HG03064 (cell line): ENCODE data around the gene USP17L27.
"Not testable (repeated sequence)": the region's sequence is repeated elsewhere in the genome, so short reads cannot be mapped to it uniquely, and the experiment has no call there.

ENCODE experiments used
- ATAC-seq: cut with Tn5 transposase; IDR thresholded peaks from one replicate; pipeline ENCODE4 v1.9.1; 2021; ENCODE audit warnings: low read depth; ENCODE audit not compliant: unreplicated experiment

The USP17L27 gene, protein sequence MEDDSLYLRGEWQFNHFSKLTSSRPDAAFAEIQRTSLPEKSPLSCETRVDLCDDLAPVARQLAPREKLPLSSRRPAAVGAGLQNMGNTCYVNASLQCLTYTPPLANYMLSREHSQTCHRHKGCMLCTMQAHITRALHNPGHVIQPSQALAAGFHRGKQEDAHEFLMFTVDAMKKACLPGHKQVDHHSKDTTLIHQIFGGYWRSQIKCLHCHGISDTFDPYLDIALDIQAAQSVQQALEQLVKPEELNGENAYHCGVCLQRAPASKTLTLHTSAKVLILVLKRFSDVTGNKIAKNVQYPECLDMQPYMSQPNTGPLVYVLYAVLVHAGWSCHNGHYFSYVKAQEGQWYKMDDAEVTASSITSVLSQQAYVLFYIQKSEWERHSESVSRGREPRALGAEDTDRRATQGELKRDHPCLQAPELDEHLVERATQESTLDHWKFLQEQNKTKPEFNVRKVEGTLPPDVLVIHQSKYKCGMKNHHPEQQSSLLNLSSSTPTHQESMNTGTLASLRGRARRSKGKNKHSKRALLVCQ

DNA sequence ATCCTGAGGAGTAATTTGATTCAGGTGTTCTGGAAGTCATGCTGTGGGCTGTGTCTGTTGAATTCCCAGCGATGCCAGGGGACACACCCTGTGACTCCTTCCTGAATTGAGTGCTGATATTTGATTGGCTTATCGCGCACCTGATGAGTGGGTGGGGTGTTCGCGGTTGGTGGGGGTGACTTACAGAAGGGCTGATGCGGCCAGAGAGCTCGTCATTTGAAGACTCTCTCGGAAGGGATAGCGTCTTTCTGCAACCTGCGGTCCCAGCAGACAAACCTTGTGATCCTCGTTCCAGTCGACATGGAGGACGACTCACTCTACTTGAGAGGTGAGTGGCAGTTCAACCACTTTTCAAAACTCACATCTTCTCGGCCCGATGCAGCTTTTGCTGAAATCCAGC lies at the start of gene USP17L27:
USP17L27 (plus strand) TSS at position 301 of the 400 bp plus-strand sequence; CDS start at position 301, 0 bp downstream.
- not testable (repeated sequence) for ATAC-seq

DNA sequence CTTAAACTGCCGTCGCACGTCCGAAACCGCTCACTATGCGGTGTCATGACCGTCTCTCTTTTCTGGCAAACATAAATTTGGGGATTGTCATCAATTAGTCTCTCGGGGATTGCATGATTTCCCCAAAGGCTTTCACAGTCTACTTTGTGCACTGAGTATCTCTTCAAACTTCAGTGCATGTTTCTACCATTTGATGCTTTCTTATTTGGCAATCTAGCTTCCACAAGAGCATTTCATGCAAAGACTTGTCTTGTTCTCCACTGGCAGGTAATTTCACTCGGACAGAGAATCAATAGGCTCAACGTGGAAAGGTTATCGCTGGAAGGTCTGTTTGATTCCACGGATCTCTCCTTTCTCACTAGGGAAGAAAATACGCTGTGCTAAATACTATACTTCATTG lies 19.8 kb upstream of the USP17L27 start:
- ATAC-seq, result not testable (repeated sequence)

DNA sequence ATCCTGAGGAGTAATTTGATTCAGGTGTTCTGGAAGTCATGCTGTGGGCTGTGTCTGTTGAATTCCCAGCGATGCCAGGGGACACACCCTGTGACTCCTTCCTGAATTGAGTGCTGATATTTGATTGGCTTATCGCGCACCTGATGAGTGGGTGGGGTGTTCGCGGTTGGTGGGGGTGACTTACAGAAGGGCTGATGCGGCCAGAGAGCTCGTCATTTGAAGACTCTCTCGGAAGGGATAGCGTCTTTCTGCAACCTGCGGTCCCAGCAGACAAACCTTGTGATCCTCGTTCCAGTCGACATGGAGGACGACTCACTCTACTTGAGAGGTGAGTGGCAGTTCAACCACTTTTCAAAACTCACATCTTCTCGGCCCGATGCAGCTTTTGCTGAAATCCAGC lies 19.1 kb upstream of the USP17L27 start, which contains the start of gene USP17L24:
USP17L24 (plus strand) TSS at position 301 of the 400 bp plus-strand sequence; CDS start at position 301, 0 bp downstream.
- ATAC-seq, result not testable (repeated sequence)

DNA sequence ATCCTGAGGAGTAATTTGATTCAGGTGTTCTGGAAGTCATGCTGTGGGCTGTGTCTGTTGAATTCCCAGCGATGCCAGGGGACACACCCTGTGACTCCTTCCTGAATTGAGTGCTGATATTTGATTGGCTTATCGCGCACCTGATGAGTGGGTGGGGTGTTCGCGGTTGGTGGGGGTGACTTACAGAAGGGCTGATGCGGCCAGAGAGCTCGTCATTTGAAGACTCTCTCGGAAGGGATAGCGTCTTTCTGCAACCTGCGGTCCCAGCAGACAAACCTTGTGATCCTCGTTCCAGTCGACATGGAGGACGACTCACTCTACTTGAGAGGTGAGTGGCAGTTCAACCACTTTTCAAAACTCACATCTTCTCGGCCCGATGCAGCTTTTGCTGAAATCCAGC lies 14.3 kb upstream of the USP17L27 start, which contains the start of gene USP17L25:
USP17L25 (plus strand) TSS at position 301 of the 400 bp plus-strand sequence; CDS start at position 301, 0 bp downstream.
- not testable (repeated sequence) for ATAC-seq

DNA sequence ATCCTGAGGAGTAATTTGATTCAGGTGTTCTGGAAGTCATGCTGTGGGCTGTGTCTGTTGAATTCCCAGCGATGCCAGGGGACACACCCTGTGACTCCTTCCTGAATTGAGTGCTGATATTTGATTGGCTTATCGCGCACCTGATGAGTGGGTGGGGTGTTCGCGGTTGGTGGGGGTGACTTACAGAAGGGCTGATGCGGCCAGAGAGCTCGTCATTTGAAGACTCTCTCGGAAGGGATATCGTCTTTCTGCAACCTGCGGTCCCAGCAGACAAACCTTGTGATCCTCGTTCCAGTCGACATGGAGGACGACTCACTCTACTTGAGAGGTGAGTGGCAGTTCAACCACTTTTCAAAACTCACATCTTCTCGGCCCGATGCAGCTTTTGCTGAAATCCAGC lies 9.6 kb upstream of the USP17L27 start, which contains the start of gene USP17L26:
USP17L26 (plus strand) TSS at position 301 of the 400 bp plus-strand sequence; CDS start at position 301, 0 bp downstream.
- ATAC-seq, result not testable (repeated sequence)

DNA sequence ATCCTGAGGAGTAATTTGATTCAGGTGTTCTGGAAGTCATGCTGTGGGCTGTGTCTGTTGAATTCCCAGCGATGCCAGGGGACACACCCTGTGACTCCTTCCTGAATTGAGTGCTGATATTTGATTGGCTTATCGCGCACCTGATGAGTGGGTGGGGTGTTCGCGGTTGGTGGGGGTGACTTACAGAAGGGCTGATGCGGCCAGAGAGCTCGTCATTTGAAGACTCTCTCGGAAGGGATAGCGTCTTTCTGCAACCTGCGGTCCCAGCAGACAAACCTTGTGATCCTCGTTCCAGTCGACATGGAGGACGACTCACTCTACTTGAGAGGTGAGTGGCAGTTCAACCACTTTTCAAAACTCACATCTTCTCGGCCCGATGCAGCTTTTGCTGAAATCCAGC lies 4.8 kb upstream of the USP17L27 start, which contains the start of gene USP17L5:
USP17L5 (plus strand) TSS at position 301 of the 400 bp plus-strand sequence; CDS start at position 301, 0 bp downstream.
- ATAC-seq, result not testable (repeated sequence)

DNA sequence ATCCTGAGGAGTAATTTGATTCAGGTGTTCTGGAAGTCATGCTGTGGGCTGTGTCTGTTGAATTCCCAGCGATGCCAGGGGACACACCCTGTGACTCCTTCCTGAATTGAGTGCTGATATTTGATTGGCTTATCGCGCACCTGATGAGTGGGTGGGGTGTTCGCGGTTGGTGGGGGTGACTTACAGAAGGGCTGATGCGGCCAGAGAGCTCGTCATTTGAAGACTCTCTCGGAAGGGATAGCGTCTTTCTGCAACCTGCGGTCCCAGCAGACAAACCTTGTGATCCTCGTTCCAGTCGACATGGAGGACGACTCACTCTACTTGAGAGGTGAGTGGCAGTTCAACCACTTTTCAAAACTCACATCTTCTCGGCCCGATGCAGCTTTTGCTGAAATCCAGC lies 4.6 kb downstream of the USP17L27 start, which contains the start of gene USP17L28:
USP17L28 (plus strand) TSS at position 301 of the 400 bp plus-strand sequence; CDS start at position 301, 0 bp downstream.
- not testable (repeated sequence) for ATAC-seq

DNA sequence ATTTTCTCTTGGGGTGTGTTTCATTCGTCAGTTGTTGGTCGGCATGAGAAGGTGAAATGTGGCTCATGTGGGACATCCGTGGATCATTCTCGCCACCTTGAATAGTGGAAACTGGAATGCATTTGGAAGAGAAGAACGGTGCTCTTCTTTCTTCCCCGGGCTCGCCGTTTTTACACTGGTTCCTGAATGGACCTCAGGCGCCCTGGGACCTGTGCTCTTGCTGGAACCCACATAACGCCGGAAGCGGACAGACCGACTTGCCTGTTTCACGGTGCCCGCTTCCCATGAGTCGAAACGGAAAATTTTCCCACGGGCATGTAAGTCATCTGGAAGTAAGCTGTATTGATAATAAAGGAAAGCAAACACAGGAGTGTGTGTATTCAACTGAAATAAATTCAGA lies 6.9 kb downstream of the USP17L27 start:
- not testable (repeated sequence) for ATAC-seq

DNA sequence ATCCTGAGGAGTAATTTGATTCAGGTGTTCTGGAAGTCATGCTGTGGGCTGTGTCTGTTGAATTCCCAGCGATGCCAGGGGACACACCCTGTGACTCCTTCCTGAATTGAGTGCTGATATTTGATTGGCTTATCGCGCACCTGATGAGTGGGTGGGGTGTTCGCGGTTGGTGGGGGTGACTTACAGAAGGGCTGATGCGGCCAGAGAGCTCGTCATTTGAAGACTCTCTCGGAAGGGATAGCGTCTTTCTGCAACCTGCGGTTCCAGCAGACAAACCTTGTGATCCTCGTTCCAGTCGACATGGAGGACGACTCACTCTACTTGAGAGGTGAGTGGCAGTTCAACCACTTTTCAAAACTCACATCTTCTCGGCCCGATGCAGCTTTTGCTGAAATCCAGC lies 9.4 kb downstream of the USP17L27 start, which contains the start of gene USP17L29:
USP17L29 (plus strand) TSS at position 301 of the 400 bp plus-strand sequence; CDS start at position 301, 0 bp downstream.
- ATAC-seq, result not testable (repeated sequence)

DNA sequence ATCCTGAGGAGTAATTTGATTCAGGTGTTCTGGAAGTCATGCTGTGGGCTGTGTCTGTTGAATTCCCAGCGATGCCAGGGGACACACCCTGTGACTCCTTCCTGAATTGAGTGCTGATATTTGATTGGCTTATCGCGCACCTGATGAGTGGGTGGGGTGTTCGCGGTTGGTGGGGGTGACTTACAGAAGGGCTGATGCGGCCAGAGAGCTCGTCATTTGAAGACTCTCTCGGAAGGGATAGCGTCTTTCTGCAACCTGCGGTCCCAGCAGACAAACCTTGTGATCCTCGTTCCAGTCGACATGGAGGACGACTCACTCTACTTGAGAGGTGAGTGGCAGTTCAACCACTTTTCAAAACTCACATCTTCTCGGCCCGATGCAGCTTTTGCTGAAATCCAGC lies 18.9 kb downstream of the USP17L27 start, which contains the start of gene USP17L30:
USP17L30 (plus strand) TSS at position 301 of the 400 bp plus-strand sequence; CDS start at position 301, 0 bp downstream.
- not testable (repeated sequence) for ATAC-seq

DNA sequence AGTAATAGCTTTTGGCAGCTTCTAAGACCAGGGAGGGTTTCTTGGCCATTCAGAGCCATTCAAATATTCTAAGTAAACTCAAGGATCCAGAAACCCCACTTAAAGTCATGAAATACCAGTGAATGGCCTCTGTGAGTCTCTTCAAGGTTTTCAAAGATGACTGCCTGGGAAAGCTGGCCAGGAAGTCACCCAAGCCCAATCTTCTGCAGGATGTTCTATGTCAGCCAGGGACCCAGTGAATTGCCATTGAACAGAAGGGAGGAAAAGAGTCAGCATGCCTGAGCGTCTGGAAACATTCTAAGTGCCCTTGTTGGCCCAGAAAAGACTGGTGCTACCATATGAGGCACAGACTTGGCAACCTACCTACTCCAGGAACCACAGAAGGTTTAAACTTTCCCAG lies 35.9 kb downstream of the USP17L27 start:
- ATAC-seq, result not testable (repeated sequence)

DNA sequence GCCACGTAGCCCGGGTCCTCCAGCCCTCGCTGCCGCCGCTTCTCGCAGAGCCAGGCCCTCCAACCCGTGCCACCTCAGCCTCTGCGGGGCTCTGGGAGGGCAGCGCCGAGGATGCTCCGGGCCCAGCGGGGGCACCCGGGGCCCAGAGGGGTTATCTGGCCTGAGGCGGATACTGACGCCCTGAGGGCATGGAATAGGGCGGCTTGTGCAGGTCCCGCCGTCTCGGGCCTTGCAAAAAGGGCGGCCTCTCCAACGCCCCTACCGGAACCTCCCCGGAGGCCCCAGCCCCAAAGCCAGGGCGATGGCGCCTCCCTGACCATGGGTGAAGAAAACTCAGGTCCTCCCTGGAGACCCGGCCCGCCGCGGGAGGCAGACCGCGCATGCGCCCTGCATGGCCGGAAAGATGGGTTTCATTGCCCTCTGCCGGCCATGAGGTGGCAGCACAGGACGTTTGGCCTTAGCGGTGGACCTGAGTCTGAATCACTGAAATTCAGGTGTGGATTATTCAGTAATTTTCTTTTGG lies 37.1 kb downstream of the USP17L27 start:
- not testable (repeated sequence) for ATAC-seq

DNA sequence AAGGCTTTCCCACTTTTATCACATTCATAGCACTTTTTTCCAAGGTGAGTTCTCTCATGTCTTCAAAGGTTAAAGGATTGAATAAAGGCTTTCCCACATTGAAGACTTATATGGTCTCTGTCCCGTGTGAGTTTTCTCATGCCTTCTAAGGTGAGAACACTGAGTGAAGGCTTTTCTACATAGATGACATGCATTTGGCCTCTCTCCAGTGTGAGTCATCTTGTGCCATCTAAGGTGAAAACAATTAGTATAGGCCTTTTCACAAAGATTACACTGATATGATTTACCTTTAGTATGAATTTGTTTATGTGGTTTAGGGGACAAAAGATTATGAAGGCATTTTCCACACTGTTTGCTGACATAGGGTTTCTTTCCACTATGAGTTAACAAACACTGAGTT lies 40.2 kb downstream of the USP17L27 start:
- no peak for ATAC-seq

DNA sequence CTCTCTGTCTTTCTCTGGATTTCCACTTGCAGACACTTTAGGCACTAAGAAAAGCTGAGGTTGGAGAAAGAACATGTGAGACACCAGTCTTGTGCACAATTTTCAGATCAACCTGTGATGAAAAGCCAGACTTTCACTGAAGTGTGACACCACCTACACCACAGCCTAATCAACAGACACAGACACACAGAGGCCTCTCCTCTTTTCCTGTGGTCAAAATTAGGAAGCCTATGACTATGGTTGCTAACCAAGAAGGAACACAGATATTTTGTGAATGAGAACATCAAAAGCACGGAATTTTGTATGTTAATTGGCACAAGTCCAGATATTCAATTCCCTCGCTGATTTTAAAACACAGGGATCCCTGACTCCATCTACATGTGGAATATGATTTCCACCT lies 45.1 kb downstream of the USP17L27 start:
- ATAC-seq, result not testable (repeated sequence)
